ENCODE data around the gene MYT1.

The MYT1 gene

GRCh38 chr20:64140061-64140931 is 24.0 kb upstream of the MYT1 start:
- DNase-seq = no peak

GRCh38 chr20:64140956-64141355 is 23.3 kb upstream of the MYT1 start:
- DNase-seq = no peak

GRCh38 chr20:64142590-64142989 is 21.7 kb upstream of the MYT1 start:
- DNase-seq = no peak

GRCh38 chr20:64143018-64143801 is 21.0 kb upstream of the MYT1 start:
- DNase-seq = no peak

GRCh38 chr20:64144144-64144912 is 19.9 kb upstream of the MYT1 start:
- no peak for DNase-seq

- DNase-seq = no peak
These were observed 18.6 kb upstream of the MYT1 start for GRCh38 chr20:64145458-64146300.

GRCh38 chr20:64146301-64146935 is 17.8 kb upstream of the MYT1 start:
- no peak for DNase-seq

- DNase-seq = no peak
These were observed 17.2 kb upstream of the MYT1 start for GRCh38 chr20:64146936-64147477.

GRCh38 chr20:64148581-64148980 is 15.7 kb upstream of the MYT1 start:
- no peak for DNase-seq

- no peak for DNase-seq
These were observed 15.1 kb upstream of the MYT1 start for GRCh38 chr20:64149141-64149540.

GRCh38 chr20:64149809-64150560 is 14.3 kb upstream of the MYT1 start:
- no peak for DNase-seq

GRCh38 chr20:64150756-64151632 is 13.3 kb upstream of the MYT1 start:
- DNase-seq = no peak

GRCh38 chr20:64151633-64152530 is 12.4 kb upstream of the MYT1 start:
- no peak for DNase-seq

GRCh38 chr20:64152906-64153305 is 11.3 kb upstream of the MYT1 start:
- no peak for DNase-seq

GRCh38 chr20:64153410-64153809 is 10.8 kb upstream of the MYT1 start:
- DNase-seq = no peak

- no peak for DNase-seq
These were observed 10.2 kb upstream of the MYT1 start for GRCh38 chr20:64153861-64154589.

- DNase-seq = no peak
These were observed 9.5 kb upstream of the MYT1 start for GRCh38 chr20:64154590-64155257.
